NCI-H2081 treated with DMSO at 0.1 percent for 48 hours (cell line): ENCODE data around the gene NKRF.
"Not testable (repeated sequence)": the region's sequence is repeated elsewhere in the genome, so short reads cannot be mapped to it uniquely, and the experiment has no call there.

Experiments
- DNase-seq: peaks from one replicate; lab custom pipeline; 2025; lab: John Stamatoyannopoulos, UW

NKRF gene

GRCh38 chrX:119606280-119607017 lies at the start of gene NKRF:
NKRF (minus strand) TSS chrX:119606424.
- peak; percentile 93 for DNase-seq

- no peak for DNase-seq
These were observed 48.9 kb upstream of the NKRF start for GRCh38 chrX:119655125-119655524.

GRCh38 chrX:119654112-119654531 lies 47.9 kb upstream of the NKRF start:
- DNase-seq = no peak

- no peak for DNase-seq
These were observed 42.2 kb upstream of the NKRF start for GRCh38 chrX:119648421-119648775.

GRCh38 chrX:119647552-119648420 lies 41.6 kb upstream of the NKRF start:
- DNase-seq = no peak

- no peak for DNase-seq
These were observed 40.9 kb upstream of the NKRF start for GRCh38 chrX:119647089-119647488.

GRCh38 chrX:119646515-119646914 lies 40.3 kb upstream of the NKRF start:
- no peak for DNase-seq

GRCh38 chrX:119643696-119644095 lies 37.5 kb upstream of the NKRF start:
- no peak for DNase-seq

- DNase-seq = no peak
These were observed 34.5 kb upstream of the NKRF start for GRCh38 chrX:119640731-119641170.

- DNase-seq = no peak
These were observed 32.7 kb upstream of the NKRF start for GRCh38 chrX:119638725-119639471.

- DNase-seq = not testable (repeated sequence)
These were observed 31.2 kb upstream of the NKRF start for GRCh38 chrX:119637421-119637820.

GRCh38 chrX:119636419-119636818 lies 30.2 kb upstream of the NKRF start:
- DNase-seq = no peak

GRCh38 chrX:119635799-119636198 lies 29.6 kb upstream of the NKRF start:
- DNase-seq = no peak

- no peak for DNase-seq
These were observed 29.0 kb upstream of the NKRF start for GRCh38 chrX:119635179-119635578.

GRCh38 chrX:119625843-119626242 lies 19.6 kb upstream of the NKRF start:
- no peak for DNase-seq

- DNase-seq = no peak
These were observed 18.9 kb upstream of the NKRF start for GRCh38 chrX:119624951-119625668.

GRCh38 chrX:119624417-119624816 lies 18.2 kb upstream of the NKRF start:
- DNase-seq = no peak

- no peak for DNase-seq
These were observed 16.4 kb upstream of the NKRF start for GRCh38 chrX:119622356-119623232.

GRCh38 chrX:119618439-119618838 lies 12.2 kb upstream of the NKRF start:
- no peak for DNase-seq

- DNase-seq = no peak
These were observed 11.4 kb upstream of the NKRF start for GRCh38 chrX:119617517-119618164.
